Skeletal muscle satellite cell (primary cell): ENCODE results near the gene RGCC.

Experiments
- H3K27me3 ChIP-seq: 2 replicates; pipeline ENCODE4 v1.7.0; 2013; ENCODE audit warnings: low read length; ENCODE audit not compliant: control insufficient read depth, insufficient read depth
- H3K36me3 ChIP-seq: 2 replicates; pipeline ENCODE4 v1.7.0; 2013; ENCODE audit warnings: mild to moderate bottlenecking, control low read depth, low read length; ENCODE audit not compliant: insufficient read depth
- H3K4me1 ChIP-seq: 2 replicates; pipeline ENCODE4 v1.7.0; 2013; ENCODE audit warnings: low read length; ENCODE audit not compliant: control insufficient read depth, insufficient read depth
- H3K4me2 ChIP-seq: 2 replicates; pipeline ENCODE4 v1.7.0; 2013; ENCODE audit warnings: mild to moderate bottlenecking, low read length
- H3K4me3 ChIP-seq: 2 replicates; pipeline ENCODE4 v1.7.0; 2013; ENCODE audit warnings: low read length
- H3K9ac ChIP-seq: 2 replicates; pipeline ENCODE4 v1.7.0; 2013; ENCODE audit warnings: mild to moderate bottlenecking, low read depth, low read length, moderate library complexity
- H3K9me3 ChIP-seq: replicated peaks from 2 replicates; pipeline ENCODE4 v1.7.0; 2013; ENCODE audit warnings: mild to moderate bottlenecking, control low read depth, low read length

Gene RGCC

DNA sequence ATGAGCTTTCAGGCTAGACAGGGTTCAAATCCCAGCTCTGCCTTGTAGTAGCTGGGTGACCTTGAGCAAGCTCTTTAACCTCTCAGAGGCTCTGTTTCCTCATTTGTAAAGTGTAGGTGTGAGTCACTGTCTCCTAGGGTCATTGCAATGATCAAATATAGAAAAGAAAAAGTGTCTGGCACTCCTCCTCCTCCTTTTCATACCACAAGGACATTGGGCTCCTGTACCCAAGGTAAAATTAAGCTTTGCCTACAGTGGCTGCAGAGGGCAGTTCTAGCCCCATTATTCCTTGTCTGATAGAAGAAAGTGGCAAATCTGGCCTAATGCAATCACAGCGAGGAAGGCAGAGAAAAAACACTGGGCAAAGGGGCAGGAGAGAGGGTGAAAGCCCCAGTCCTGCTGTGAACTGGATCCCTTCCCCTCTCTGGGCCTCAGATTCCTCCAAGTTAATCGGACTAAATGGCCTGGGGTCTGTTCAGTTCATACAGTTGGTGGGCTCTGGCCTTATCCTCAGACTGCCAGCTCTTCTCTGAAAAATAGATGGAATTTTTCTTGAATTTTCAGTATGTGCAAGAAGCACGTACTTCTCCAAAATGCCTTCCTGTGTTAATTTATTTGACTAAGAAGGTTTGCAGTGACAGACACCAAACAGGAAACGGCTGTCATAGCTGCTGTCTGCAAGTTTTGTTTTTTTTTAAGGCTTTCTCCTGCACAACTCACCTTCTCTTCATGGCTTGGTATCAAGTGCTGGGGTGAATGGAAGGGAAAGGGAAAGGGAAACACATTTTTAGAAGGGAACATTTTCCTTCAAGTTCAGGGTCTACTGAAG lies 35.3 kb downstream of the RGCC start:
- no peak overlapping the region for H3K9ac ChIP-seq
- H3K4me1 ChIP-seq: no peaks in the 10 kb centered on the region
- H3K36me3 ChIP-seq: no peaks in the 10 kb centered on the region
- no peak overlapping the region for H3K4me2 ChIP-seq
- H3K9me3 ChIP-seq: no peaks in the 10 kb centered on the region
- no peak overlapping the region for H3K4me3 ChIP-seq
- peaks cover 36% of the 10 kb centered on the region for H3K27me3 ChIP-seq

DNA sequence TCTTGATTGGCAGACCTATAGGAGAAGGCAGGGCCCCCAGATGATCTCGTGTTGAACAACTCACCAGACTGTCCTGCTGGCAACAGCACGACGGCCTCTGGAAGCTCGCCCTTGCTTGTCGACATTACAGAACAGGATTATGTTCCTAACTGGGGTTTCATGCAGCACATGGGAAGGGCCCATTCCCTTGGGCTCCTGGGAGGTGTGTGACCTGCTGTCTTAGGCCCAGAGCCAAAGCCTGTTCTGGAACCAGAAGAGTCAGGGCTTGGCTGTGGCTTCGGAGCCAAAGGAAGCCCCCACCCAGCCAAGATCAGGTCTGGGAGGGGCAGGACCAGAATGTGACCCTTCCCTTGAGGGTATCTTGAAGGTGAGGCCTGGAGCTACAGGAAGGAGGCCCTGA lies 36.9 kb downstream of the RGCC start:
- H3K4me1 ChIP-seq: no peaks in the 10 kb centered on the region

DNA sequence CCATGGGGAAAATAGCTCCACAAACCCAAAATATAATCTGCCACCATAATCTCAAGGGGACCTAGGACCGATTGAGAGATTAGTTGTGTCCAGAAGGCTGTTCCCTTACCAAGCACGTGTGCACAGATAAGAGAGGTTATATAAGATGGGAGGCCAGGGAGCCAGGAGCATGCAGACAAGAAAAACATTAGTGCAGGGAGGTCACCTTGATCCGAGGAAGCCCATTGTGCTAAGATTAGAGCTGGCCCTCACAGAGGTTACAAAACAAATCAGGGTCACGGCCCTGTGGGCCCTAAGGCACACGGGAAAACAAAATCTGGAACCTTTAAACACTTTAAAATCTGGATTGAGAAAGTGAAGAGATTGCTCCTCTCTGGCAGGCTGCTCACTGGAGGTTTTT lies 37.7 kb downstream of the RGCC start:
- Histone ChIP-seq H3K27me3 (peaks cover 26% of the 10 kb centered on the region), H3K4me1 (no peaks in the 10 kb centered on the region), H3K9ac (no peak overlapping the region), H3K36me3 (no peaks in the 10 kb centered on the region), H3K4me2 (no peak overlapping the region), H3K9me3 (no peaks in the 10 kb centered on the region), H3K4me3 (no peak overlapping the region)

More for the DNA sequence above, 36.9 kb downstream of the RGCC start:
- Histone ChIP-seq H3K4me3 (no peak overlapping the region), H3K4me2 (no peak overlapping the region), H3K9ac (no peak overlapping the region), H3K9me3 (no peaks in the 10 kb centered on the region), H3K27me3 (peaks cover 30% of the 10 kb centered on the region), H3K36me3 (no peaks in the 10 kb centered on the region)

DNA sequence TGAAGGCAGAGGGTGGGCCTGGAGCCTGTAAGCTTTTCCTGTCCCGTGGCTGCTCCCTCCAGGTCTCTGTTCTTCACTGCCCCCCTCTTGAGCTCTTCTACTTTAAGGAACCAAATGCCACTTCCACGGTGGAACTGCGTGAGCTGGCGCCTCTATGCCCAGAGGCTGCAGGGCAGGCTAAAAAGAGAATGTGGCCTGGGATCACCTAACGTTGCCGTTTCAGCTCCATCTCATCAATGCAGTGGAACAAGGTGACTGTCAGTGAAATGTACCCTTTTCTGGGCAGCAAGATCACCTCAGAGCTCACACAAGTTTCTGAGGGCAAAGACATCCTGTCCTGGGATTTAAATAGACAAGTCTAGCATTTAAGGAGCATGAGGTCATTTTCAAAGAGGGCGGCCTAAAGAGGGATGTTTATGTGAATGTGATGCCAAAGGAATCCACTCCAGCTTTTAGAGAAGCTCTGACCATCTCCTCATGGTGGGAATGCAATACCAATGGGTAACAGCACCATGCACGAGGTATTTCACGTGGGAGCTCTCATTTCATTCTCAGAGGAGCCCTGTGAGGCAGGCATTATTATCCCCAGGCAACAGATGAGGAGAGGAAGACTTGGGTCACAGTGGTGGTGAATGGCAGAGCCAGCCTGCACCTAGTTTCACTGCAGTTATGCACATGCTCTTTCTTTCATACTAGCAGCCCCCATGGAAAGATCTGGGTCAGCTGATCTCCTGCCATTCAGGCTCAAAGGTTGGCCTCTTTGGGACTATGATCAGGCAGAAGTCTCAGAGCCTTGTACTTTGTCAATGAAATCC lies 39.3 kb downstream of the RGCC start:
- Histone ChIP-seq H3K4me2 (no peak overlapping the region), H3K4me3 (no peak overlapping the region), H3K9ac (no peak overlapping the region), H3K4me1 (peaks cover 5% of the 10 kb centered on the region), H3K36me3 (no peaks in the 10 kb centered on the region), H3K9me3 (no peaks in the 10 kb centered on the region), H3K27me3 (peaks cover 16% of the 10 kb centered on the region)

DNA sequence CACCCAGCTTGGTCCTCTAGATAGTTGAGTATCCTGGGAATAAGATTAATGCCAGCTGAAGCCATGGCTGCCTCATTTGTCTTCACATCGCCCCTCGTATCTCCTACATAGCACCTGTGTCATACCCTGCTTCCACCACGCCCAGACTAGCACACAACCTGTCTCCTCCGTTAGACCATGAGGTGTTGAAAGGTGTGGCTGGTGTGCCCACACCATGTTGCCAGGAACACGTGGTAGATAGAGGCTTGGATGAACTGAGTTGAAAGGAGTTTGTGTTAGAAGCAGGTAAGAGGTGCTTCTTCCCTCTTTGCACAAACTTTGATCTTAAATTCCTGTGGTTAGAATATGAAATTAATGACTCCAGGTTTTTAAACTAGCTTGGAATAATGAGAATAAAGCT lies 40.1 kb downstream of the RGCC start:
- H3K4me2 ChIP-seq: no peak overlapping the region
- H3K4me3 ChIP-seq: no peak overlapping the region
- H3K4me1 ChIP-seq: peaks cover 5% of the 10 kb centered on the region
- H3K36me3 ChIP-seq: no peaks in the 10 kb centered on the region
- peaks cover 9% of the 10 kb centered on the region for H3K27me3 ChIP-seq
- H3K9me3 ChIP-seq: no peaks in the 10 kb centered on the region
- no peak overlapping the region for H3K9ac ChIP-seq

DNA sequence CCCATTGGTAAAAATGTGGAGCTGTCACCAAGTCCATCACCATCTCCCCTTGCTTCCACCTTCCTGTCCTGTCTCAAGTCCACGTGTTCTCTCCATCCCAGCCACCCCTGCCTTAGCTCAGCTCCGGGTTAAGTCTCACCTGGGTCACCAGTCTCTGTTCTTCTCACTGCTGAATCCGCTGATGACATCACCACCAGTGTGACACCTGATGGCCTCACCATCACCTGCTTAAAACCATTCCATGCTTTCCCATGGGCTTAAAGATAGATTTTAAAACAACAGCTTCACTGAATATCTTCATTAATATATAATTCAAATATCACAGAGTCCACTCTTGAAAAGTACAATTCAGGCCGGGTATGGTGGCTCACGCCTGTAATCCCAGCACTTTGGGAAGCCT lies 42.1 kb downstream of the RGCC start:
- H3K4me1 ChIP-seq: peaks cover 5% of the 10 kb centered on the region
- no peak overlapping the region for H3K9ac ChIP-seq
- H3K4me3 ChIP-seq: no peak overlapping the region

DNA sequence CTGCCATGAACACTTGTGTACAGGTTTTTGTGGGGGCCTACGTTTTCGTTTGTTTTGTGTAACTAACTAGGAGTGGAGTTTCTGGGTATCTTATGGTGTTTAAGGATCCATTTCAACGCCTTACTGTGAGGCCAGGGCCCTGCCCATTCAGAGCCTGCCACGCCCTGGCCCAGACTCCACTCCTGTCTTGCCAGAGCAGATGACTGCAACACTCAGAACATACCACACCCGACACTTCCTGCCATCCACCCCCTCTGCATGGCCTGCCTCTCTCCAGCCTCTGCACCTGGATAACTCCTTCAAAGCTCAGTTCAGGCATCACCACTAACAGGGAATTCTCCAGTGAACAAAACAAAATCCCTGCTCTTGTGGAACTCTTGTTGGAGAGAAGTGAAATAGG lies 43.2 kb downstream of the RGCC start:
- no peaks in the 10 kb centered on the region for H3K36me3 ChIP-seq
- no peak overlapping the region for H3K9ac ChIP-seq
- H3K4me2 ChIP-seq: no peak overlapping the region
- peaks cover 2% of the 10 kb centered on the region for H3K27me3 ChIP-seq
- no peak overlapping the region for H3K4me3 ChIP-seq
- H3K9me3 ChIP-seq: no peaks in the 10 kb centered on the region
- peaks cover 9% of the 10 kb centered on the region for H3K4me1 ChIP-seq

More for the DNA sequence above, 42.1 kb downstream of the RGCC start:
- Histone ChIP-seq H3K36me3 (no peaks in the 10 kb centered on the region), H3K4me2 (no peak overlapping the region), H3K27me3 (peaks cover 9% of the 10 kb centered on the region), H3K9me3 (no peaks in the 10 kb centered on the region)

DNA sequence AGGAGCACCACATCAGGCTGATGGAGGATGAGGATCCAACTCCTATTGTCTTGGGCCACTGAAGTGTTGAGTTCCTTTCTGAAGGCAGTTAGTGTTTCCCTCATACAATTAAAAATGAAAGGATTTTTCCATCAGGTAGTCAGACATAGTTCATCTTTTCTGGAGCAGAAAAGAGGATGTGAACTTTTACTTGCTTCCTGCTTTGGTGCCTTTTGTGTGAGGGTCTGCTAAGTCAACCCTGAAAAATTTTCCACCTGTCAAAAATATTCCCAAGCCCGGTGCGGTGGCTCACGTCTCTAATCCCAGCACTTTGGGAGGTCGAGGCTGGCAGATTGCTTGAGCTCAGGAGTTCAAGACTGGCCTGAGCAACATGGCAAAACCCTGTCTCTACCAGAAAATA lies 43.9 kb downstream of the RGCC start:
- no peaks in the 10 kb centered on the region for H3K36me3 ChIP-seq
- peaks cover 13% of the 10 kb centered on the region for H3K4me1 ChIP-seq
- H3K4me3 ChIP-seq: no peak overlapping the region
- peaks cover 2% of the 10 kb centered on the region for H3K27me3 ChIP-seq
- no peak overlapping the region for H3K4me2 ChIP-seq
- H3K9me3 ChIP-seq: no peaks in the 10 kb centered on the region
- H3K9ac ChIP-seq: no peak overlapping the region

DNA sequence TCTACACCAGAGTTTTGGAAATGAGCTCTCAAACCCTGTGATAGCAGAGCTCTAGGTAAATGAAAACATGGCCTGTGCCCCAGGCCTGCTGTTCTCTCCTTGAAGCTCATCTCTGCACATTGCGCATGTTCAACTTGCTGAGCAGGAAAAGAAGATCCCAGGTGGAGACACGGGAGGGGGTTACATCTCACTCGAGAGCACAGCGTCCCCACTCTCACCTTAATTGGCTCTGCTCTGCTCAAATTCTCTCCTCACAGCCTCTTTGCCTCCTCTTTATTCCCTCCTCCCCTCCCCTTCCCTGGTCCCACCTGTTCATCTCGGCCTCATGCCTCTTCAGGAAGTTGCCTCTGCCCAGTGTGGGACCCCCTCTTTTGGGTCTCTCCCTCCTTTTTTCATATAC lies 44.7 kb downstream of the RGCC start:
- Histone ChIP-seq H3K9me3 (no peaks in the 10 kb centered on the region), H3K4me1 (peaks cover 13% of the 10 kb centered on the region), H3K4me2 (no peak overlapping the region), H3K36me3 (no peaks in the 10 kb centered on the region), H3K9ac (no peak overlapping the region), H3K27me3 (peaks cover 2% of the 10 kb centered on the region), H3K4me3 (no peak overlapping the region)

DNA sequence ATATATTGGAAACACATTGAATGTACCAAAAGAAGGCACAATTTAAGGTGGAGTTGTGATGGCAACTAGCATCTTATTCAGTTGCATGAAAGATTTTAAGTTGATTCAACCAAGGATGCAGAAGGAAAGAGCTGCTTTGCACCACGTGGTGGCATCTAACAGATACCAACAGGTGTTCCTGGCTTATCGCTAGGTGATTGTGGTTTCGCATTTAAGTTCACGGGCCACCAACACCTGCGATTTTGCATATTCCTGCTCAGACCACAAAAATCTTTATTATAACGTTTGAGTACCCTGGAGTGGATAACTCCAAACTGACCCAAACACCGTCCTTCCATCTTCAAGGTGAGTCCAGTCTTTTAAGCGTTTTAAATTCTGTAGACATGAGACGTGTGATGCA lies 45.3 kb downstream of the RGCC start:
- Histone ChIP-seq H3K27me3 (peaks cover 2% of the 10 kb centered on the region), H3K4me1 (peaks cover 13% of the 10 kb centered on the region), H3K4me3 (no peak overlapping the region), H3K36me3 (no peaks in the 10 kb centered on the region), H3K9ac (no peak overlapping the region), H3K9me3 (no peaks in the 10 kb centered on the region), H3K4me2 (no peak overlapping the region)

DNA sequence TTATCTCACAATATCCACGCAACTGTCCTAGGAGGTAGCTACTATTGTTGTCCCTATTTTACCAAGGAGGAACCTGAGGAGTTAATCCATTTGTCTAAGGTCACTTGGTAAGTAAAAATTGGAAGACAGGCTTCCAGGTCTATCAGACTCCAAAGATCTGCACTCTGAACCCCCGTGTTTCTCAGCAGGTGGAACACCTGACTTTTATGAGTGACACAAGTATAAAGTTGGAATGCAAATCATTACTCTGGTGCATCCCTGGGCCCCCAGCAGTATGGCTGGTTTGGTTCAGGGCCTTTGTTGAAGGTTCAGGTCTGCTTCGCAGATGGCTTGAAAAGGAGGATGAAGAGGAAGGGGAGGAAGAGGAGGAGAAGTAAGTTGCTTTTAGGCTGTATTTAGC lies 46.0 kb downstream of the RGCC start:
- no peaks in the 10 kb centered on the region for H3K36me3 ChIP-seq
- peaks cover 13% of the 10 kb centered on the region for H3K4me1 ChIP-seq
- H3K9me3 ChIP-seq: no peaks in the 10 kb centered on the region
- no peak overlapping the region for H3K4me2 ChIP-seq
- H3K27me3 ChIP-seq: peaks cover 2% of the 10 kb centered on the region
- no peak overlapping the region for H3K9ac ChIP-seq
- no peak overlapping the region for H3K4me3 ChIP-seq
